Measurements from ENCODE around the gene TMEM151B.
A peak's percentile ranks its signal among the peaks of the same experiment; 100 is the strongest.
"Not testable (repeated sequence)": the region's sequence is repeated elsewhere in the genome, so short reads cannot be mapped to it uniquely, and the experiment has no call there.

The TMEM151B gene

DNA sequence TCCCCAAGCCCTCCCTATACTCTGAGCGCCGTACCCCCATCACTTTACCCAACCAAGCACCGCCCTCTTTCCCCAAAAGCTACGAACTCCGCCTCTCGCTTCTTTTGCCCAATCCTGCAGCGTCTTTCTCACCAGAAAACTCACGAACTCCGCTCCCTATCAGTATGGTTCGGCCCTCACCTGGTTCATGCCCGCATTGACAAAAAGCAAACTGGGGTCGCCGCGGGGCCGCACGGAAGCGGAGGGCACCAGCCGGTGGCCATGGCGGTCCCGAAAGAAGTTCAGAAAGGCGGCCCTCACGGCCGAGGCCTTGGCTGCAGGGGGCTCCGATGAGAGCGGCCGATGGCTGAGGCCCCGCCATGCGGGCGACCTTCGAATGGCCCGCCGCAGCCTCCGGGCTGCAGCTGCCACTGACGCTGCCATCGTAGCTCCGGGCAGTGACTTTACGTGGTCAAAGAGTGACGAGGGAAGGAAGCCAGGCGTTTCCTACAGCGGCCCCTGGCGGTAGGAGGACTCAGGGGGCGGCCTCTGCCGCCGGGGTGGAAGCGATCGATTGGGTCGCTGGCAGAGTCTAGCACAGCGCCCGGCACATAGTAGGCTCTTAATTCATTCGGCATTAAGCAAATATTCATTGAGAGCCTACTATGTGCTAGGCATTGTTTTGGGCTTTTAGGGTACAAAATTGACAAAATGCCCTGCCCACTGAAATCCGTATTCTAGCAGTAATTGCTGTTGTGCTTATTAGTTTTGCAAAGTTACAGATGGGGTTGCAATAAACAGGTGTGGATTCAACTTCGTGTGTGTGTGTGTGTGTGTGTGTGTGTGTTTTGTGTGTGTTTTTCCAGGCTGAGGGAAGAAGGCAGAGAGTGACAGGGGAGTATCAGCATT lies 42.9 kb downstream of the TMEM151B start, which contains the start of gene AARS2:
TSS of gene AARS2 (minus strand) at position 447 of the 888 bp plus-strand sequence. CDS start at position 423, 24 bp downstream.
- H3K4me3 ChIP-seq (ENCODE audit: low read length): peak within 1 kb of the TSS; percentile 98
- no peak for TF ChIP-seq ZNF274 (IDR thresholded peaks at IDR 0.05; ENCODE audit: low read depth, low read length)

DNA sequence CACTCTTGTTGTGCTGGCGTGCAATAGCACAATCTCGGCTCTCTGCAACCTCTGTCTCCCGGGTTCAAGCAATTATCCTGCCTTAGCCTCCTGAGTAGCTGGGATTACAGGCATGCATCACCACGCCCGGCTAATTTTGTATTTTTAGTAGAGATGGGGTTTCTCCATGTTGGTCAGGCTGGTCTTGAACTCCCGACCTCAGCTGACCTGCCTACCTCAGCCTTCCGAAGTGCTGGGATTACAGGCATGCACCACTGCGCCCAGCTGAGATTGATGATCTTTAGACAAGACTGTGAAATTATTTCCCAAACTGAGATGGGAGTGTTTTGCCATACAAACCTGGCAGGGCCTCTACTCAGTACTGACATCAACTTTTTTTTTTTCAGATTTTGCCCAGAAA lies 44.4 kb downstream of the TMEM151B start:
- H3K4me3 ChIP-seq (ENCODE audit: low read length): not testable (repeated sequence)

DNA sequence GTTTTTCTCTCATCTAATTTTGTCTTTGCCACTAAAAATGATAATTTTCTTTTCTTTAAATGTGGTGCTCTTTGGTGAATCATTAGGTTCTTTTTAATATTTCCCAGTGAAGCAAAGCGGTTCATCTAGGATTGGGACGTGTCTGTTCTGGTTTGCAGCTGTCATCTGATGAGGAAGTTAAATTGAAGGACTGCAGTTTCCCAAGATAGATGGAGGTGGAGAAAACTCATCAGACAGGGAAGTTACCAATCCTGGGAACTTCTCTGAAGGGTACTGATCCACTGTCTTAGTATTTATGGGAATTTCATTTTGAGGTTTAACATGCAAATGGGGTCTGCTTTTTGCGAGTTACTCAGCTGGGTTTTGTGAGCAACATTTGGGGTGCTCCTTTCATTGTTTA lies 45.3 kb downstream of the TMEM151B start:
- no peak for TF ChIP-seq ZNF274 (IDR thresholded peaks at IDR 0.05; ENCODE audit: low read depth, low read length)
- no peak overlapping the region for H3K4me3 ChIP-seq (ENCODE audit: low read length)

DNA sequence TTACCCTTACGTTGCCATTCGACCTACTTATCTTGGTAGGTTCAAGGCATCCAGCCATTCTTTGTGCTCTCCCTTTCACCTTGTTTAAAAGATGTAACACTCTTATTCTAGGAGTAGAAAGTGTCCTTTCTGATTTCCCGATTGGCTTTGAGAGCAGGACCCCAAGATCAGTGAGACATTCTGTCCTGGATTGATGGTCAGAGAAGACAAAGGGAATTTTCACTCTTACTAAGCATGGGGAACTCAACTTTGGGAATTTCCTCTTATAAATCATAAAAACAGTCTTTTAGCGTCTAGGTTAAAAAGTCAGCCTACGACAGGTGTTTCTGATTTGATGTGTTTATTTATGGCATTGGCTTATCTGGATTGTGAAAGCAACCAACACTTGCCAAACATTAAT lies 45.7 kb downstream of the TMEM151B start:
- TF ChIP-seq ZNF274 (IDR thresholded peaks at IDR 0.05; ENCODE audit: low read depth, low read length): no peak
- H3K4me3 ChIP-seq (ENCODE audit: low read length): no peak overlapping the region

DNA sequence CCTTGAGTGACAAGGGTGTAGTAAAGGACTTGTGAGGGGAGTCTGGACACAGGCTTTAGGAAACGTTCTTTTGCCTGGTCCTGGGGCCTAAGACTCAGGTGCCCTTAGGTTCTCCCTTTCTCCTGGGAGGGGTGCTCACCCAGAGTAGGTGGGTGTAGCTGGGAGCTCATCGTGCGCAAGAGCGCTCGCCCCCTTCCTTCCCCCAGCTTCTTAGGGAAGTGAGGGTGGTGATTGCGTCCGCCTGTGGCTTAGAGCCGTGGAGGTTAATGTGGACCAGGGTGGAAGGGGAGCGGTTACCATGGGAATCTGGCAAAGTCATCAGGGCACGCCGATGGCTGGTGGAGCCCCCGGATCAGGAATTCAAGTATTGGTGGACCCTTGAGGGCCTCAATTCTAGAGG lies 46.2 kb downstream of the TMEM151B start:
- TF ChIP-seq ZNF274 (IDR thresholded peaks at IDR 0.05; ENCODE audit: low read depth, low read length): no peak
- no peak overlapping the region for H3K4me3 ChIP-seq (ENCODE audit: low read length)

DNA sequence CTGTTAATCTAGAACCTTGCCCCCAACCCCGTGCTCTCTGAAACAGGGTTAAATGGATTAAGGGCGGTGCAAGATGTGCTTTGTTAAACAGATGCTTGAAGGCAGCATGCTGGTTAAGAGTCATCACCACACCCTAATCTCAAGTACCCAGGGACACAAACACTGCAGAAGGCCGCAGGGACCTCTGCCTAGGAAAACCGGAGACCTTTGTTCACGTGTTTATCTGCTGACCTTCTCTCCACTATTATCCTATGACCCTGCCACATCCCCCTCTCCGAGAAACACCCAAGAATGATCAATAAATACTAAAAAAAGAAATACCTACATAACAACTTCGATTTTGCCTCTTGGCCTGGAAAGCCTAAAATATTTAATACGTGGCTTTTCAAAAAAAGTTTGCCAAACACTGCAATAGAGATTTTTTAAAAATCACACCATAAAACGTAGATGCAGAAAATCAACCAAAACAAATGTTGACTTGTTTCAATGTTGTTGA lies 46.9 kb downstream of the TMEM151B start:
- not testable (repeated sequence) for H3K4me3 ChIP-seq (ENCODE audit: low read length)

DNA sequence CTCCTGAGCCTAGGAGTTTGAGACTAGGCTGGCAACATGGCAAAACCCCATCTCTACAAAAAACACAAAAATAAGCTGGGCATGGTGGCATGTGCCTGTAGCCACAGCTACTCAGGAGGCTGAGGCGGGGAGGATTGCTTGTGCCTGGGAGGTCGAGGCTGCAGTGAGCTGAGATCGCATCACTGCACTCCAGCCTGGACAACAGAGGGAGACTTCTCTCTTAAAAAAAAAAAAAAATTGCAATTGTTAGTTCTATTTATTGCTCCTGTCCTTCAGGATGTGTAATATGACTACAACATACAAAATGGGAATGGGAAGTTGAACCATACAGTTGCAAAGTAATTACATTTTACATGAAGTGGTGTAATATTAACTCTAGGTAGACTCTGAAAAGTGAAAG lies 51.0 kb downstream of the TMEM151B start:
- H3K4me3 ChIP-seq (ENCODE audit: low read length): no peak overlapping the region
- no peak for TF ChIP-seq ZNF274 (IDR thresholded peaks at IDR 0.05; ENCODE audit: low read depth, low read length)

DNA sequence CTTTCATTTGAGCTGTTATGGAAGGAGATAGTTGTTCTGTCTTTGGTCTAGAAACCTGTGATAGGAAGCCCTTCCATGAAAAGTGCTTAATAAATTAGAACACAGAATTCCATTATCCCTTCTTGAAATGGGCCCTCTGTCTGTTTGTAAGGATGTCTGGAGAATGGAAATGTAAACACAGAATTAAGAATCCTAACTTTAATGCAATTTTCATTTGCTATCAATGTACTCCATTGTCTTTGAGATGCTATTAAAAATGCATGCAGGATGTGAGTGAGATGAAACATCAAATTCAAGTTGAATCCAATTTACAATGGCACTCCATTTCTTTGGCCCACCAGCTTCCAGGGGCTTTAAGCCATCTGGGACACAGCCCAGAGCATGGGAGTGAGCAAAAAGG lies 56.8 kb downstream of the TMEM151B start:
- H3K4me3 ChIP-seq (ENCODE audit: low read length): no peak overlapping the region
- no peak for TF ChIP-seq ZNF274 (IDR thresholded peaks at IDR 0.05; ENCODE audit: low read depth, low read length)

DNA sequence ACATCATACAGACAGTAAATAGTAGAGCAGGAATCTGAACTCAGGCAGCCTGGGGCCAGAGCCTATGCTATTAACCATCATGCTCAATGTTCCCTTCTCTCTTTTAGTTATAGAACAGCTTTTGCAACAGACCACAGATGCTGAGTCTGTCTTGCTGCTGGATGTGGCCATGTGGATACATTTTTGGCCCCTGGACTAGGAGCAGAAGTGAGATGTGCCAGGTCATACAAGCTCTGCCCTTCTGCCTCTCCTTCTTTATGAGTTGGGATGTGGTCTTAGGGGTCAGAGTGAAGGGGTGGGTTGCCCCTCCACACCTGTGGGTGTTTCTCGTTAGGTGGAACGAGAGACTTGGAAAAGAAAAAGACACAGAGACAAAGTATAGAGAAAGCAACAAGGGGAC lies 57.5 kb downstream of the TMEM151B start:
- no peak for TF ChIP-seq ZNF274 (IDR thresholded peaks at IDR 0.05; ENCODE audit: low read depth, low read length)
- H3K4me3 ChIP-seq (ENCODE audit: low read length): no peak overlapping the region

DNA sequence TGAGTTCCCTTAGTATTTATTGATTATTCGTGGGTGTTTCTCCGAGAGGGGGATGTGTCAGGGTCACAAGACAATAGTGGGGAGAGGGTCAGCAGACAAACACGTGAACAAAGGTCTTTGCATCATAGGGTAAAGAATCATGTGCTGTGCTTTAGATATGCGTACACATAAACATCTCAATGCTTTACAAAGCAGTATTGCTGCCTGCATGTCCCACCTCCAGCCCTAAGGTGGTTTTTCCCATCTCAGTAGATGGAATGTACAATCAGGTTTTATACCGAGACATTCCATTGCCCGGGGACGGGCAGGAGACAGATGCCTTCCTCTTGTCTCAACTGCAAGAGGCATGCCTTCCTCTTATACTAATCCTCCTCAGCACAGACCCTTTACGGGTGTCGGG lies 58.0 kb downstream of the TMEM151B start:
- H3K4me3 ChIP-seq (ENCODE audit: low read length): not testable (repeated sequence)

DNA sequence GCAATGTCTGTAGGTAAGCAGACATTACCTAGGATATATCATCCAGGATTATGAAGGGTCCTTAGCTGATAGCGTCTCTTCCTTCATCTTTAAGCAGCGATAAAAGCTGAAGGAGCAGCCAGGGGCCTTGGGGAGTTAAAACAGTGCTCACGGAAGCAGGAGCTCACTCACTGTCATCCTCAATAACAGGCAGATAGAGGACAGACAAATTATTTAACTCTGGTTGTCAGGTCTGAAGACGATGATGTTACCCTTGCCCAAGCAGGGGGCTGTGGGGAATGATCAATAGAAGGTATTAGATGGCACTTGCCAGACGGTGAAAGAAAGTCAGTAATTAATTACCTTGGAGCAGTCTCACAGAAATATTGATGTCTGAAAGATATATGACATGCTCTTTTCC lies 59.6 kb downstream of the TMEM151B start:
- TF ChIP-seq ZNF274 (IDR thresholded peaks at IDR 0.05; ENCODE audit: low read depth, low read length): no peak
- no peak overlapping the region for H3K4me3 ChIP-seq (ENCODE audit: low read length)

DNA sequence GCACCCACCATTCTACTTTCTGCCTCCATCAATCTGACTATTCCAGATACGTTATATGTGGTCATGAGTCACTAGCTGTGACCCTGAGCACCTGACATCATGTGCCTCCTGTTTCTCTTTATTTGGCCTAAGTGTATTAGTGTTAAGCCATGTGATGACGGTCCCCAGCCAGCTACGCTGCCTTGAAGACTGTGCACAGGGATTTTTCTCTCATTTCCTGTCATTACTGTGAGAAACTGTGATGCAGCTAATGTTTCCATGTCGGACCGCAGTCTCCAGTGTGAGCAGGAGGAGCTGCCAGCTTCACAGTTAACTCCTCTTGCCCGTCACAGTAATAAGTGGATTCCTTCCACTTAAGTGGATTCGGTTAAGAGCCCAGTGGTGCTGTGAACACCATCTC lies 62.3 kb downstream of the TMEM151B start:
- TF ChIP-seq ZNF274 (IDR thresholded peaks at IDR 0.05; ENCODE audit: low read depth, low read length): no peak
- H3K4me3 ChIP-seq (ENCODE audit: low read length): no peak overlapping the region

DNA sequence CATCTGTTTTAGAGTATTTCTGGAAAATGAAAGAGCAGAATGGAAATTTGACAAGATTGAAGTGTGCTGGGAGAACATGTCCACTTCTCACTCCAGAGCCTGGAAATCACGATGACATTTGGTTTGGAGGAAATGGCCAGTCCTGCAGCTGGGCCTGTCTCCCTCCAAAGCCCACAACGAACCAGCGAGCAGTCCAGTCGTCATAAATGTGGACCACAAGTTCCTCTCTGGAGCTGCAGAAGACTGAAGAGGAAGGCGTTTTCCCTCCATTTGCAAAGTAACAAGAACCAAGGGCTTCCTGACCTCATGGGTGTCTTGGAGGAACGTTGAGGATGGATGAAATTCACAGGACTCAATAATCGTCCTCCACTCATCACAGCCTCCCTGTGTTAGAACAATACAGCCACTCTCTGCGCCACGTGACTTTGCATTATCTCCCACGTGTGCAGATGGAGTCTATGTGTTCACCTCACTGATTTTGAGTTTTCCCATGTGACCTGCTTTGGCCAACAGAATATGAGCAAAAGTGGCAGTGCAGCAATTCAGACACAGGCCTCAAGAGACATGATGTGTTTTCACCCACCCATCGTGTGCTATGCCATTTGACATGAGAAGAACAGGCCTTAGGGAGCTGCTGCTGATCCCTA lies 63.1 kb downstream of the TMEM151B start:
- no peak overlapping the region for H3K4me3 ChIP-seq (ENCODE audit: low read length)
- TF ChIP-seq ZNF274 (IDR thresholded peaks at IDR 0.05; ENCODE audit: low read depth, low read length): no peak

DNA sequence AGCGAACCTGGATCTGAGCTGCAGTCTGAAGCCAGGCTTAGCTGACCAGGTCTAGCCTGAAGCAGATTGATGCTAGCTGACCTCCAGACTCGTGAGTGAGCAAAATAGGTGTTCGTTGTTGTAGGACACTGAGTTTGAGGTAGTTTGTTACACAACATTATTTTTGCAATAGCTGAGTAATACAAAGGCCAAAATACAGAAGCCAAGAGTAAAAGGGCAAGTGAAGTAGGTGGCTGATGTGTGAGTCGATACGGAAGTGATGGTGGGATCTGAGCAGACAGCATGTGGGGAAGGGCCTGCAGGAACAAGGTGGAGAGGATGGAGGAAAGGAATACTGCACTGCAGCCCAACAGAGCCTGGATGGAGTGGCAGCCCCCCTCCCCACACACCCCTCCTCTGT lies 63.7 kb downstream of the TMEM151B start:
- no peak for TF ChIP-seq ZNF274 (IDR thresholded peaks at IDR 0.05; ENCODE audit: low read depth, low read length)
- H3K4me3 ChIP-seq (ENCODE audit: low read length): no peak overlapping the region

DNA sequence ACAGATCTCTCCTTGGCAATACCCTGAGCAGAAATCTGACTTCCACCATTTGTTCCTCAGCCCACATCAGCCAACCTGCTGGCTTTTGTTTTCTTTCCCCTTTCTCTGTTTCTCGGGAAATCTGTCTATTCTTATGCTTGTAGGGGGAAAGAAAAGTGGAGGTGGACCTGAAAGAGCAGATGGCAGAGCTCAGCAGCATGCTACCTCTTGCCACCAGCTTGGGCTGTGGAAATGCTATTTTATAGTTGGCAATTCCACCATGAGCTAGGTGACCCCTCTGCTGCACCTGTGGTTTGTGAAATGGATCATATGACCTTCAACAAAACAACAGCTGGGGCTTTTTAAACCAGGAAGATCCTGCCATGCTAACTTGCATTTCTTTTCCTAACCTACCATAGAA lies 65.4 kb downstream of the TMEM151B start:
- TF ChIP-seq ZNF274 (IDR thresholded peaks at IDR 0.05; ENCODE audit: low read depth, low read length): no peak
- H3K4me3 ChIP-seq (ENCODE audit: low read length): no peak overlapping the region
